RPMI8226 (cell line): ENCODE measurements around the gene INPP5A.

Experiments
- DNase-seq: peaks from one replicate; pipeline ENCODE4 v3.0.0-alpha.2; 2015

The INPP5A gene

DNA sequence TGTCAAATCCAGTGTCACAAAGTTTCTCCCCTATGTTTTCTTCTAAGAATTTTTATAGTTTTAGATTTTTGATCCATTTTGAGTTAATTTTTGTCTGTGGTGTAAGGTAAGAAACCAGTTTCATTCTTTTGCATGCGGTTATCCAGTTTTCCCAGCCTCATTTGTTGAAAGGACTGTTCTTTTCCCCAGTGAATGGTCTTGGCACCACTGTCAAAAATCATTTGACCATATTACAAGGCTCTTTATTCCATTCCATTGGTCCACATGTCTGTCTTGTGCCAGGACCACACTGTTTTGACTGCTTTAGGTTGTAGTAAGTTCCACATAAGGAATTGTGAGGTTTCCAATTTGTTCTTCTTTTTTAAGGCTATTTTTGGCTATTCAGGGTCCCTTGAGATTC lies 64.0 kb downstream of the INPP5A start:
- DNase-seq, result no peak

- DNase-seq, result no peak
Measured at GRCh38 chr10:132602614-132603013, 65.0 kb downstream of the INPP5A start.

- no peak for DNase-seq
Measured at GRCh38 chr10:132603851-132604533, 66.4 kb downstream of the INPP5A start.

GRCh38 chr10:132604686-132605085 lies 67.1 kb downstream of the INPP5A start:
- no peak for DNase-seq

DNA sequence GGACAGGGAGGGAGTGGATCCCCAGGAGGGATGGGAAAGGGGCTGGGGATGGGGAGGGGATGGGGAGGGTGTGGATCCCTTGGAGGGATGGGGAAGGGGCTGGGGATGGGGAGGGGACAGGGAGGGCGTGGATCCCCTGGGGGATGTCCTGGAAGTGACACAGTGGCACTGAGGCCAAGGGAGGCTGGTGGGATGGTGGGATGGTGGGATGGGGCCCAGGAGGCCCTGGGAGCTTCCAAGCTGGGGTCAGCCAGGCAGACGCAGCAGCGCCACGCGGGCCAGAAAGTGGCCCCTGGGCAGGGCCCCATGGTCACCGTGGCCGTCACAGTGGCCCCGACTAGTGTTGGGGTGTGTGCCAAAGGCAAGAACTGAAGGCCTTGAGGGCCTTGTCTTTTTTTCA lies 67.8 kb downstream of the INPP5A start:
- no peak for DNase-seq

DNA sequence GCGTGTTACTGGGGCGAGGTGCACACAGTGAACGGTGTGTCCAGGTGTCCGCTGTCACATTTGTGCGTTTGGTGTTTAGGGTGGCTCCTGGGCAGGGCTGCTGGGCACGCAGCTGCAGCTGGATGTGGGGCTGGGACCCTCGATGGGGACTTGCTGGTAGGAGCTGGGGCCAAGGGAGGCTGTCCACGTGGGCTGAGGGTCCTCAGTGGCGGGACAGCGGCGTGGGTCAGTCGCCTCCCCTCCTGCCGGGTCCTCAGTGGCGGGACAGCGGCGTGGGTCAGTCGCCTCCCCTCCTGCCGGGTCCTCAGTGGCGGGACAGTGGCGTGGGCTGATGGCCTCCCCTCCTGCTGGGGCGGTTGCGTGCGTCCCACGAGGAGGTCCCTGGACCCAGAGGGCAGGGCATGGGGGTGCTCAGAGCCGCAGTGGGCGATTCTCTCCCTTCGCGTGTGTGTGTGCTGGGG lies 68.5 kb downstream of the INPP5A start:
- no peak for DNase-seq

GRCh38 chr10:132606536-132607316 lies 69.1 kb downstream of the INPP5A start:
- DNase-seq, result no peak

- DNase-seq, result no peak
Measured at GRCh38 chr10:132607491-132607890, 69.9 kb downstream of the INPP5A start.

GRCh38 chr10:132607961-132608495 lies 70.4 kb downstream of the INPP5A start:
- DNase-seq, result no peak

- DNase-seq, result no peak
Measured at GRCh38 chr10:132608511-132609195, 71.1 kb downstream of the INPP5A start.

GRCh38 chr10:132609211-132609610 lies 71.6 kb downstream of the INPP5A start:
- no peak for DNase-seq

- DNase-seq, result no peak
Measured at GRCh38 chr10:132610071-132610701, 72.6 kb downstream of the INPP5A start.

GRCh38 chr10:132611026-132611910 lies 73.7 kb downstream of the INPP5A start:
- no peak for DNase-seq

DNA sequence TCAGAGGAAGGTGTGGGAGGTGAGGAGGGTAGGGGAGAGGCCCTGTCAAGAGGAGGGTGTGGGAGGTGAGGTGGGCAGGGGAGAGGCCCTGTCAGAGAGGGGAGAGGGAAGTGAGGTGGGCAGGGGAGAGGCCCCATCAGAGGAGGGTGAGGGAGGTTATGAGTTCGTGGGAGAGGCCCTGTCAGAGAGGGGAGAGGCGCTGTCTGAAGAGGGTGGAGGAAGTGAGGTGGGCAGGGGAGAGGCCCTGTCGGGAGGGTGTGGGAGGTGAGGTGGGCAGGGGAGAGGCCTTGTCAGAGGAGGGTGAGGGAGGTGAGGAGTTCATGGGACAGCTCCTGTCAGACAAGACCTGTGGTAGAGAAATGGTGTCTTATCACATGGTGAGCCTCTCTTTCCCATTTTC lies 74.4 kb downstream of the INPP5A start:
- DNase-seq, result no peak

DNA sequence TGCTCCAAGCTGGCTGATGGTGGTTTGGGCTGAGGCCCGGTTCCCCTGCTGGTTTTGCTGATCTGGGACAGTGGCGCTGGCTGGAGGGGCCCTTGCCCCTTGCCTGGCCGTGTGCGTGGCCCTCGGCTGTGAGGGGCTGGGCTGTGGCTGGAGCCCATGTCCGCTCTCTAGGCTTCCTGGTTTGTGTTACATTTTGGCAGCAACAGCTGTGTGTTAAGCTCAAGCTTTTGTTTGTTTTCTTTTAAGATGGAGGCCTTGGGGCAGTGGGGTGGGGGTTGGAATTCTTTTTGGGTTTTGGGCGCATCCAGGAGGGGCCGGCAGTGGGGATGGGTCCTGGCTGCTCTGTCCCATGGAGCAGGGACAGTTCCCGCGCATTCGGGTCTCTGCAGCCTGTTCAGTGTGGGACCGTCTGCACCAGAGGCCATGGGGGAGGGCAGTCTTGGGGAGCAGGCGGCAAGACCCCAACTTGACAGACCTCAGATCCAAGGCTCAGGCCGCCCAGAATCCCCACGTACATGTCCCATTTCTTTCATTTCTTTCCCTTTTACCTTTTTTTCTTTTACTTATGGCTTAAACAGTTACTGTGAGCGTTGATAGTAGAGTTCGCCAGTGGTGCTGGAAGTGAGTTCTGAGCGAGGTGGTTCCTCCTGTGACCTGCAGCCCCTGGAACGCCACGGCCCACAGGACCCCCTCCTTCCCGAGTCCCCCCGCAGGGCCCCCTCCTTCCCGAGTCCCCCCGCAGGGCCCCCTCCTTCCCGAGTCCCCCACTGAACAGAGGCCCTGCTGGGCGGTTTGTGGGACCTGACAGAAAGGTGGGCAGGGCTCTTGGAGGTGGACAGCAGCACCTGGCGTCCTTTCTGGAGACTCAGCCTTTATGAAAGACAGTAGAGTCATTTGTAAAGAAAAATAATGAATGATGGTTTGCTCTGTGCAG lies 75.3 kb downstream of the INPP5A start:
- no peak for DNase-seq

- DNase-seq, result no peak
Measured at GRCh38 chr10:132613566-132614348, 76.2 kb downstream of the INPP5A start.

DNA sequence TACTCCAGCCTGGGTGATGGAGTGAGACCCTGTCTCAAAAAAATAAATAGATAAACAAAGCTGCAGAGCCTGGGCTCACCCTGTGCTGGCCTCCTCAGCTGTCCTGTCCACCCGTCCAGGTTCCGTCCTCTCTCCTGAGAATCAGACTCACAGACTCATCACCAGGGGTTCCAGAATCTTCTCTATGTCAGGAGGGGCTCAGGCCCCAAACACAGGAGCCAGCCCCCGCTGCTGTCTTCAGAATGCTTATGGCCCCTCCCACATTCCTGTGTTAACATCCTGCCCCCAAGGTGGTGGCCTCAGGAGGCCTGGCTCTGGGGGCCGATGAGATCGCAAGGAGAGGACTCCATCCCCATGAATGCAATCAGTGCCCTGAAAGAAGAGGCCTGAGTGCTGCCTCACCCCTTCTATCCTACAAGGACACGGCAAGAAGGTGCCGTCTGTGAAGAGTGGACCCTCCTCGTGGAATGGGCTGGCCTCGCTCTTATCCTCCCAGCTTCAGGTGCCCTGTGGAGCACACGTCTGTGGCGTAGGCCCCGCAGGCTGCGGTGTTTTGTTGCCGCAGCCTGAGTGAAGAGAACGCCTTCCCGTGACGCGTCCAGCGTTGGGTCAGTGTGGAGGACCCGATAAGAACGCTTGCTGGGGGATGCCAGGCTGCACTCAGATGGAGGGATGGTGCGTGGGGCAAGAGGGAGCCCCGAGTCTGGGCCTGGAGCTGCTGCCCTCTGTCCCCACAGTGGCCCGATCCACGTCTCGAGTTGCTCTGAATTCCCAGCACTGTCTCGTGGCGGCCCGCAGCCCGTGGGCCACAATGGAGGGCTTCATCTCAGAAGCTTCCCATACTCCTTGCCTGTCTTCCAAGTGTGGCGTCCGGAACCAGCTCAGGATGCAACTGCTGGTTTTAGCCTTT lies 77.1 kb downstream of the INPP5A start:
- DNase-seq, result no peak

GRCh38 chr10:132615341-132616169 lies 78.0 kb downstream of the INPP5A start:
- DNase-seq, result no peak
